HEK293T (cell line): ENCODE measurements around the gene PCDH9.
A peak's percentile ranks its signal among the peaks of the same experiment; 100 is the strongest.
"Not testable (repeated sequence)": the region's sequence is repeated elsewhere in the genome, so short reads cannot be mapped to it uniquely, and the experiment has no call there.

ENCODE experiments used
- ARNT ChIP-seq: fragments of 450-650 bp; IDR thresholded peaks from 2 replicates; pipeline ENCODE4 v1.6.1; 2017; ENCODE audit warnings: mild to moderate bottlenecking
- BHLHE40 ChIP-seq: fragments of 450-650 bp; IDR thresholded peaks from 2 replicates; pipeline ENCODE4 v1.6.1; 2016; ENCODE audit warnings: mild to moderate bottlenecking, moderate library complexity, borderline replicate concordance
- CTBP1 ChIP-seq: fragments of 450-650 bp; IDR thresholded peaks from 2 replicates; pipeline ENCODE4 v1.6.1; 2016; ENCODE audit warnings: borderline replicate concordance
- ELF4 ChIP-seq: fragments of 450-650 bp; IDR thresholded peaks from 2 replicates; pipeline ENCODE4 v1.6.1; 2017; ENCODE audit warnings: antibody characterized with exemption
- FOXK2 ChIP-seq: fragments of 450-650 bp; IDR thresholded peaks from 2 replicates; pipeline ENCODE4 v1.6.1; 2016; ENCODE audit warnings: mild to moderate bottlenecking
- FOXM1 ChIP-seq: fragments of 450-650 bp; IDR thresholded peaks from 2 replicates; pipeline ENCODE4 v1.6.1; 2017; ENCODE audit warnings: mild to moderate bottlenecking, borderline replicate concordance
- HDGF ChIP-seq: fragments of 450-650 bp; IDR thresholded peaks from 2 replicates; pipeline ENCODE4 v1.6.1; 2017; ENCODE audit warnings: antibody characterized with exemption, borderline replicate concordance
- NFRKB ChIP-seq: fragments of 450-650 bp; IDR thresholded peaks from 2 replicates; pipeline ENCODE4 v1.6.1; 2016; ENCODE audit warnings: mild to moderate bottlenecking, moderate library complexity
- SP1 ChIP-seq: fragments of 450-650 bp; IDR thresholded peaks from 2 replicates; pipeline ENCODE4 v1.6.1; 2017
- SUZ12 ChIP-seq: fragments of 450-650 bp; IDR thresholded peaks from 2 replicates; pipeline ENCODE4 v1.6.1; 2016; ENCODE audit warnings: mild to moderate bottlenecking
- TARDBP ChIP-seq: fragments of 450-650 bp; IDR thresholded peaks from 2 replicates; pipeline ENCODE4 v1.6.1; 2016
- ZNF384 ChIP-seq: fragments of 450-650 bp; IDR thresholded peaks from 2 replicates; pipeline ENCODE4 v1.6.1; 2016
- TF ChIP-seq, protein P1 (sequence below): fragments of 450-650 bp; IDR thresholded peaks from 2 replicates; pipeline ENCODE4 v1.6.1; 2016

DNA sequence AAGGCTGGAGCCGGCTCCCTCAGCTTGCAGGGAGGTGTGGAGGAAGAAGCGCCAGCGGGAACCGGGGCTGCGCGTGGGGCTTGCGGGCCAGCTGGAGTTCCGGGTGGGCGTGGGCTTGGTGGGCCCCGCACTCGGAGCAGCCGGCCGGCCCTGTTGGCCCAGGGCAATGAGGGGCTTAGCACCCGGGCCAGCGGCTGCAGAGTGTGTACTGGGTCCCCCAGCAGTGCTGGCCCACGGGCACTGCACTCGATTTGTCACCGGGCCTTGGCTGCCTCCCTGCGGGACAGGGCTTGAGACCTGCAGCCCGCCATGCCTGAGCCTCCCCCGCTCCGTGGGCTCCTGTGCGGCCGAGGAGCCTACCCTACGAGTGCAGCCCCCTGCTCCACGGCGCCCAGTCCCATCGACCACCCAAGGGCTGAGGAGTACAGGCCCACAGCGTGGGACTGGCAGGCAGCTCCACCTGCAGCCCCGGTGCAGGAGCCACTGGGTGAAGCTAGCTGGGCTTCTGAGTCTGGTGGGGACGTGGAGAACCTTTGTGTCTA, 608.2 kb downstream of the PCDH9 start:
- TF ChIP-seq FOXM1: 0 out of 2 replicates have a peak, but pooled peaks have one; percentile 17
- TF ChIP-seq NFRKB, ELF4, SUZ12, BHLHE40, SP1, ZNF384, CTBP1, ARNT, HDGF, FOXK2, TARDBP: not testable (repeated sequence)
- TF ChIP-seq, protein P1, sequence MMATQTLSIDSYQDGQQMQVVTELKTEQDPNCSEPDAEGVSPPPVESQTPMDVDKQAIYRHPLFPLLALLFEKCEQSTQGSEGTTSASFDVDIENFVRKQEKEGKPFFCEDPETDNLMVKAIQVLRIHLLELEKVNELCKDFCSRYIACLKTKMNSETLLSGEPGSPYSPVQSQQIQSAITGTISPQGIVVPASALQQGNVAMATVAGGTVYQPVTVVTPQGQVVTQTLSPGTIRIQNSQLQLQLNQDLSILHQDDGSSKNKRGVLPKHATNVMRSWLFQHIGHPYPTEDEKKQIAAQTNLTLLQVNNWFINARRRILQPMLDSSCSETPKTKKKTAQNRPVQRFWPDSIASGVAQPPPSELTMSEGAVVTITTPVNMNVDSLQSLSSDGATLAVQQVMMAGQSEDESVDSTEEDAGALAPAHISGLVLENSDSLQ: not testable (repeated sequence)
